SU-DHL-6 (cell line): Measurements from ENCODE around the gene SHISAL2A.

Experiments
- CTCF ChIP-seq: fragments of 200-600 bp; sonication (generic); IDR thresholded peaks from one replicate; pipeline ENCODE4 v1.5.1; 2017; ENCODE audit warnings: antibody characterized with exemption, mild to moderate bottlenecking, low read length, moderate library complexity; ENCODE audit not compliant: insufficient read depth, poor library complexity, severe bottlenecking
- EZH2phosphoT487 ChIP-seq: fragments of 200-600 bp; sonication (generic), shearing (Covaris generic); conservative IDR thresholded peaks from 2 replicates; pipeline ENCODE4 v1.6.1; 2018; ENCODE audit warnings: mild to moderate bottlenecking, antibody characterized with exemption, low read length, moderate library complexity, mixed read lengths

GRCh38 chr1:52641307-52641706 lies 8.3 kb downstream of the SHISAL2A start:
- TF ChIP-seq CTCF (no peak), EZH2phosphoT487 (no peak)
